K562 (cell line): ENCODE data around the gene GPR176. TPM values are rescaled to one million over a fixed set of nuclear protein-coding genes. Genes with fewer than 3 reads are reported as not detected.

Experiments
- ELF4 ChIP-seq: fragments of 450-650 bp; formaldehyde crosslinking; IDR thresholded peaks from 2 replicates; pipeline ENCODE4 v1.4.0; 2022; ENCODE audit warnings: missing genetic modification characterization
- ELK1 ChIP-seq: sonication (generic); formaldehyde crosslinking; IDR thresholded peaks from 2 replicates; pipeline ENCODE4 v1.8.1; 2022; ENCODE audit warnings: missing genetic modification reagents
- HOMEZ ChIP-seq: fragments of 250-450 bp; sonication (Bioruptor Pico); IDR thresholded peaks from 2 replicates; pipeline ENCODE4 v1.4.0; 2020; ENCODE audit warnings: mild to moderate bottlenecking, moderate library complexity
- KDM1A ChIP-seq, 2 experiments: fragments of 450-650 bp; IDR thresholded peaks; 2 replicates each; pipeline ENCODE4 v1.6.1; 2016; ENCODE audit warnings: mild to moderate bottlenecking in 2 of 2
- MAZ ChIP-seq, 2 experiments: fragments of 450-650 bp in 1 of 2; sonication (generic) in 1 of 2; formaldehyde crosslinking; IDR thresholded peaks in 1 of 2; conservative IDR thresholded peaks in 1 of 2; 2 replicates each; pipeline versions ENCODE4 v1.4.0 to v1.5.0; 2020; ENCODE audit warnings: mild to moderate bottlenecking in 1 of 2, missing genetic modification reagents in 1 of 2
- MBD2 ChIP-seq: sonication (generic); IDR thresholded peaks from 2 replicates; pipeline ENCODE4 v1.6.1; 2016; ENCODE audit warnings: low read depth, borderline replicate concordance
- NELFE ChIP-seq: IDR thresholded peaks from 2 replicates; pipeline ENCODE4 v1.6.1; 2011; ENCODE audit warnings: mild to moderate bottlenecking; ENCODE audit not compliant: insufficient read depth, insufficient read length
- PHTF2 ChIP-seq: fragments of 250-450 bp; sonication (Bioruptor Pico); IDR thresholded peaks from 2 replicates; pipeline ENCODE4 v1.5.0; 2021; ENCODE audit warnings: mild to moderate bottlenecking
- RBM17 ChIP-seq: fragments of 200-400 bp; formaldehyde crosslinking; IDR thresholded peaks from 2 replicates; pipeline ENCODE4 v1.6.1; 2017; ENCODE audit warnings: low read depth, mild to moderate bottlenecking, low read length, borderline replicate concordance
- TAF7 ChIP-seq: fragments of 450-650 bp; IDR thresholded peaks from 2 replicates; pipeline ENCODE4 v1.6.1; 2016; ENCODE audit warnings: missing genetic modification characterization, missing compliant biosample characterization
- THAP12 ChIP-seq: fragments of 250-450 bp; sonication (Bioruptor Pico); IDR thresholded peaks from 2 replicates; pipeline ENCODE4 v1.9.0; 2021; ENCODE audit warnings: mild to moderate bottlenecking, inconsistent platforms
- ZBED1 ChIP-seq: IDR thresholded peaks from 2 replicates; pipeline ENCODE4 v1.6.1; 2014
- ZBTB43 ChIP-seq: sonication (generic); formaldehyde crosslinking; IDR thresholded peaks from 2 replicates; pipeline ENCODE4 v1.8.0; 2023; ENCODE audit warnings: mild to moderate bottlenecking, missing genetic modification reagents
- ZBTB9 ChIP-seq: fragments of 450-650 bp; formaldehyde crosslinking; IDR thresholded peaks from 2 replicates; pipeline ENCODE4 v1.4.0; 2020; ENCODE audit warnings: mild to moderate bottlenecking, moderate library complexity
- ZNF239 ChIP-seq: fragments of 250-450 bp; sonication (Bioruptor Pico); IDR thresholded peaks from 2 replicates; pipeline ENCODE4 v1.4.0; 2020; ENCODE audit warnings: mild to moderate bottlenecking
- ZNF280A ChIP-seq: fragments of 450-650 bp; IDR thresholded peaks from 2 replicates; pipeline ENCODE4 v1.6.1; 2018; ENCODE audit warnings: mild to moderate bottlenecking, low read depth; ENCODE audit not compliant: partially characterized antibody
- ZNF707 ChIP-seq: fragments of 250-450 bp; sonication (Bioruptor Pico); conservative IDR thresholded peaks from 2 replicates; pipeline ENCODE4 v1.8.0; 2022; ENCODE audit warnings: inconsistent platforms, mild to moderate bottlenecking, moderate library complexity
- polyA plus RNA-seq, 8 experiments: library from polyadenylated mRNA; depleted of rRNA in 4 of 8; stranded (reverse) in 5 of 8; unstranded in 3 of 8; fragments of >200 nt; fragmentation: Nextera tagmentation in 2 of 8; fragmentation: Illumina TruSeq in 1 of 8; extraction: Ambion mirVana in 2 of 8; extraction: Trizol in 1 of 8; gene quantifications; 2 replicates each; pipeline versions ENCODE4 v1.2.1 to v1.2.3, GENCODE V29; 2011 to 2014; ENCODE audit warnings: inconsistent platforms in 1 of 8, missing spikeins in 1 of 8
- total RNA-seq, 7 experiments: library from RNA; depleted of rRNA in 6 of 7; stranded (reverse); fragments of >200 nt in 6 of 7; fragmentation: Illumina TruSeq in 2 of 7; extraction: Trizol in 2 of 7; gene quantifications; 2 replicates each; pipeline versions ENCODE4 v1.2.1 to v1.2.3, GENCODE V29; 2011 to 2021; ENCODE audit warnings: low replicate concordance in 1 of 7

The GPR176 gene
- total and polyA plus RNA-seq, 9 of the 15 experiments (the other 6 are each of a cell fraction or from before 2014, with no cell fraction given) = 0.03 to 1.2 (median 0.76) TPM

- TF ChIP-seq ELK1 (CRISPR knock-in tag) (no peak), PHTF2 (CRISPR knock-in tag) (no peak), ZBTB9 (0 out of 2 replicates have a peak, but pooled peaks have one; percentile 11), RBM17 (no peak), THAP12 (CRISPR knock-in tag) (peak; percentile 46; the same call in 1 of the 2 replicates), ZNF239 (CRISPR knock-in tag) (no peak), TAF7 (tag) (no peak), MAZ (CRISPR knock-in tag; conservative IDR thresholded peaks at IDR 0.05 in 1 of 2, IDR thresholded peaks at IDR 0.05 in 1 of 2) (peak in 1 of 2 experiments; percentile 76; a peak in 3 of 4 replicates), ZBED1 (no peak), ELF4 (CRISPR knock-in tag) (no peak), MBD2 (no peak), NELFE (no peak), KDM1A (IDR thresholded peaks at IDR 0.05) (no peak), ZNF280A (no peak), ZBTB43 (no peak), ZNF707 (no peak), HOMEZ (CRISPR knock-in tag) (no peak)
Observed at GRCh38 chr15:39920510-39921273, 626 bp upstream of the GPR176 start (continued).
